Stimulated activated CD8-positive, alpha-beta memory T cell treated with anti-CD3 and anti-CD28 coated beads, Interleukin-7, amount 100 ng/mL, for 24 hours (primary cell): ENCODE data around the gene PRKN.
"Not testable (repeated sequence)": the region's sequence is repeated elsewhere in the genome, so short reads cannot be mapped to it uniquely, and the experiment has no call there.

Experiments
- DNase-seq: peaks from one replicate; pipeline ENCODE4 v3.0.0-alpha.2; 2020; ENCODE audit warnings: low read depth

Gene PRKN

DNA sequence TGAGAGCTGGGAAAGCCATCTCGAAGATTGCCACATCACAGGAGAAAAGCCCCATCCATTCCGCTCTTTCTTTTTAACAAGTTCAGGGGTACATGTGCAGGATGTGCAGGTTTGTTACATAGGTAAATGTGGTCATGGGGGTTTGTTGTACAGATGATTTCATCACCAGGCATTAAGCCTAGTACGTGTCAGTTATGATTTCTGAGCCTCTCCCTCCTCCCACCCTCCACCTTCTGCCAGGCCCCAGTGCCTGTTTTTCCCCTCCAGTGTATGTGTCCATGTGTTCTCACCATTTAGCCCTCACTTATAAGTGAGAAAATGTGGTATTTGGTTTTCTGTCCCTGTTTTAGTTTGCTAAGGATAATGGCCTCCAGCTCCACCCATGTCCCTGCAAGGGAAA lies 887.2 kb downstream of the PRKN start:
- DNase-seq = no peak

DNA sequence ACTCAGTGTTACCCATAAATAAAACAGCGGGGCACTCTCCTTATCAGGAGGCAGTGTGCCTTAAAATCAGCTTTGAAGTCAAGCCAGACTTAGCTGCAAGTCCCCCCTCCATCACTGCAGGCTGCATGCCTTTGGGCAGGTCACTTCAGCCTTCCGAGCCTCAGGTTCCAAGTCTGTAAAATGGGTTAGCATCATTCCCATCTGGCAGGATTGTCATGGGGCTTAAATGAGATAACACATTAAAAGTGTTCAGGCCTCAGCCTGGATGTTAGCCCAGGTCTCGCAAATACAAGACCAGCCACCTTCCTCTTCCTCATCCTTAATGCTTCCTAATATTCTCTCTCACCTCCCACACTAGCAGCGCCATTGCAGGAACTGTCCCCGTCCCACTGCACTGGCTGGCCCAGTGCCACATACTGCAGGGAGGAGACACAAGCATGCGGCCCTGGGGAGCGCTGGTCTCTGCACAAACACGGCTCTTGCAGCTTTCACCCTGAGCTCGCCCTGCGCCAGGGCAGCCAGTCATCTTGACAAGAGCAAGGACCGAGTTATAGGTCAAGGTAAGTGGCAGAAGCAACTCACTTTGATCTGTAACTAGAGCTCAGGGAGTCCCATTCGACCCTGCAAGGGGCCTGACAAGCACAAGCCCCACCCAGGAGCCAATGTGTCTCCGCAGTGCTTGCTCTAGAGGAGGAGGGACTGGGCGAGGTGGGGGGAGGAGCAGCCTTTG lies 889.1 kb downstream of the PRKN start:
- no peak for DNase-seq

DNA sequence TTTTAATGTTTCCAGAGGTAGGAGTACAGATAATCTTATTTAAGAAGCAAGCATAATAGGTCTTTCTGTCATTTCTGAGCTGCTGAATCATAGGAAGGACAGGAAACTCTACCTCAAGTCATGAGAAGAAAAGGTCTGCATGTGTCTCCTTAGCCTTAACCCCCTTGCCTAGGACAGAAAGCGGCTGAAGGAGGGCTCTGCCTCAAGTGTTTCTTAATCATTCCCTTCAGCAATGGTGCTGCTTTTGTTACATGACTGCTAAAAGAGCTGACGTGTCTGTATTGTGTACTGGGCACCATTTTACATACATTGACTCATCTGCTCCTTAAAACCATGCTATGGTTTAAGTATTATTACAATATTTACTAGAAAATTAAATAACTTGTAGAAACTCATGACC lies 889.7 kb downstream of the PRKN start:
- DNase-seq = no peak

DNA sequence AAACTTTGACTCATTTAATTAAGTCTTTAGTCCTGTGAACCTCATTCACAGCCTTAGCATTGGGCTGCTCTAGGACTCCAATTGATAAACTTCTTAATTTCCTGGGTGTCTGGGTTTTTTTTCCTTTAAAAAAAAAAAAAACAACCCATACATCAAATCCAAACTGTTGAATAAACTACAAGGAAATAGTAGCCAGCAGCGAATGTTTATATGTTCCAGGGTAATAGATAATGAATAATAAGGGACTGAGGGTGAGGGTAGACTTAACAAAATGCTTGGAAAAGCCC lies 890.2 kb downstream of the PRKN start:
- DNase-seq = no peak

DNA sequence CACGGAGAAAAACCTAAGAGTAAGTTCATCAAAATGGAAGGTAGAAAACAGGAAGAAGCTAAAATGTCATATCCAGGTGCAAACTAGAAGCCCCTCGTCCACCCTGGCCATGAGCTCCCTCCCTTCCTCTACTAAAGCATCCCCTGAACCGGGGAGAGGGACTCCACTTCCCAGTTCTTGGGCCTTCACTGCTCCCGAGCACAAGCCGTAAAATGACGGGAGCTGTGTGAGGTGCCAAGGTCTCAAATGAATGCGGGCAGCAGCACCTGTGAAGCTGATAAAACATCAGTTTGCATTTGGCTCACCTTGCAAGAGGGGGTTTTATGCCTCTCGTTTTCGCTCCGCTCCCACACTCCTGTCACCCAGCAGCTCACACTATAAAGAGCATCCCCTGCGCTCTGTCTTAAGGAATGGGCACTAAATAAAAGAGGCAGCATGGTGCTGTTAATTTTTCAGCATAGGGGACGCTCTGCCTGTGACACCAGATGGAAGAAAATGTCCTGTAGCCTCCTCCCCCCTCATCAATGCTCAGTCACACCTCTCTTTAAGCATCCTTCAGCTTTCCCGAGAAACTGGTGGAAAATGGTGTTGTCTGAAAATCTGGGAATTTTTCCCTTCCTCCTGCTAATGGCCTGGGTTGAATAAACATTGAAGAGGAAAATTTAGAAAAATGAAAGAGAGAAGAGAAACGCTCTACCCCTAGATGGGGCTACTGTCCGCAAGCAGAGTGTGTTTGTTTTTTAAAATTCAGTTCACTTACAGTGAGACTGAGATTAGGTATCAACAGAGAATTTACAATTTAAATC lies 890.7 kb downstream of the PRKN start:
- DNase-seq = no peak

DNA sequence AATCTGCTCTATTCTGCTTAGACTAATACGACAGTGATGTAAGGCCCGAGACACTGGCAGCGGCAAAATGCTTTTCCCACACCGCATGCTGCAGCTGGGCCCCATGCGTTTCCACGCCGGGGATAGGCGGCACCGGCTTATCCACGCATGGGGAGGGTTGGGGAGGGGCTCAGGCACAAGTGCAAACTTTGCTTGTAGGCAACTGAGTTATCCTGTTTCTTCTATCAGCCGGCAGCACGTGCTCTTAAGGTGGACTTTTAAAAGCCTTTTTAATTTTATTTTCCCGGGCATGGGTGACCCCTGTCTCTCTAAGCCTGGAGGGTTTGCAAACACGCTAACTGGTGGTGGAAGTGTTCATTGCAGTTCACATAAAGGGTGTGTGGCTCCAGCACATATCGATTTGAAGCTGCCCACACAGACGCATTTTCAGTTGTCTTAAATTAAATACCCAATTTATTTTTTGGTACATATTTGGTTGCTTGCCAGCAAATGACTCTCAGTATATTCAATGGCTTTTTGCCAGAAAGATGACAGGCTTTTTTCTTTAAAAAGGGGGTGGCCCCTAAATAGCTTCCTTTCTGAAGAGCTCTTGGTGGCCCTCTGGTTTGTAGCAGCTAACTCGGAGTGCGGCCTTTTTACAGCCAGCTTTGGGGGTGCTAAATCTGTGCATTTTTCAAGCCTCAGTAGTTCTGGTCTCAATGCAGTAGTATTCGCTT lies 891.9 kb downstream of the PRKN start:
- no peak for DNase-seq

DNA sequence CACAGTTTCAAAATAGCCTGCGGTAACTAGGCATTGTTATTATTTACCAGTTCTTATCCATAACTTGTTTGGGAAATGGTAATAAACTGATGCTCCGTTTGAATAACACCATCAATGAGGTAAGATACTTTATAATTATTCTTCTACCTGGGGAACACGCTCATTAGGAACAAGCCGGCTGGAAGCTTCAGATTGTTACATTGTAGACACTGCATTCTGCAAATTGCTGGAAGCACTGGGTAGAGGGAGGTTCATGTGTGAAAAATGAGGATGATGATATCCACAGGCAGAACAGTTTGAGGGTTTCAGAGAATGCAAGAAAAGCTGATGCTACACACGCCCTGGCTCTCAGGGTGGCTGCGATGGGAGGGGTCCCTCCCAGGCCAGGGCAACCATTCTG lies 893.1 kb downstream of the PRKN start:
- no peak for DNase-seq

DNA sequence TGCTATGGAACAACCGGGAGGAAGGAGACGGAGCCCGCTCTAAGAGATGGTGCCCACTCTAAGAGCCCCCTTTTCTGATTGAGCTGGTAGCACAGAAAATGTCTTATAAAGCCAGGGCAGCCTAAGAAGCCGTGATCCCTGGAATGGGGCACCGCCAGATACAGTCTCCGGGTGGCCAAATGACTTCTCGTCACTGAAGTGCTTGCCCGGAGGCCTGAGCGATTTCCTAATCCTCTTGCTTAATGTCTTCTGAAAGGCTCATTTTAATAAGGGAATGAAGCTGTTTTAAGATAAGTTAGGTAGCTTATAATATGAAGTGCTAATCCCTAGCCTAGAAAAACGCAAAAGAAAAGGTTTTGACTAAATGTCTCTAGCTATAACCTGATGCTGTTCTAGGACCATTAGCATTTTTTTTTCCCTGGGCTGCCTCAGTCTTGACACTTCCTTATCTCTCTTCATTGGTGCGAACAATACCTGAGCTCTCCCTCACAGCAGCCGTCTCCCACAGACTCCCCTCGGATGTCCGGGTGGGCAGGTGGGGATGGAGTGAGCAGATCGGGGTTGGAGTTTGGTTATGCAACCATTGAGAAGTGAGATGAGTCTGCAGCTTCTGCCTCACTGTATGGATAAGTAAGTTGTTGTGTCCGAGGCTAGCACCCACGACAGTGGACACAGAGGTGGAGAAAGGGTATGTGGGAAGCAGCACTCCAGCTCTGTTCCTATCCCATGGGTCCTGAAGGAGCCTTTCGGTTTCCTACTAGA lies 894.3 kb downstream of the PRKN start:
- DNase-seq = no peak

DNA sequence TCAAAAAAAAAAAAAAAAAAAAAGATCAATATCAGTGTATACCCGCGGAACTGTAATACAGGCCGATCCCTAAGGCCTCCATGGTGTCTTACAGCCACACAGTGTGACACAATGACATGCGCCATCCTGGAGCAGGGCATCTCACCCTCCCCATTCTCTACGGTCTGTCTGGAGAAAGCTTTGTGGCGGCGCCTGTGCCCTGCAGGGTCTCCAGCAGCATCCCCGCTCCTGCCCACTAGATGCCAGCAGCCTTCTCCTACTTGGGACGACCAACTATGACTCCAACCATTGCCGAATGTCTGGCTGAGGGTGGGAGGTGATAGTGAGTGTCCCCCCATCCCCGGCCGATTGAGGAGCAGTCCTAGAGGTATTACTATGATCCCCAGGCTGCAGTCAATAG lies 894.9 kb downstream of the PRKN start:
- no peak for DNase-seq

DNA sequence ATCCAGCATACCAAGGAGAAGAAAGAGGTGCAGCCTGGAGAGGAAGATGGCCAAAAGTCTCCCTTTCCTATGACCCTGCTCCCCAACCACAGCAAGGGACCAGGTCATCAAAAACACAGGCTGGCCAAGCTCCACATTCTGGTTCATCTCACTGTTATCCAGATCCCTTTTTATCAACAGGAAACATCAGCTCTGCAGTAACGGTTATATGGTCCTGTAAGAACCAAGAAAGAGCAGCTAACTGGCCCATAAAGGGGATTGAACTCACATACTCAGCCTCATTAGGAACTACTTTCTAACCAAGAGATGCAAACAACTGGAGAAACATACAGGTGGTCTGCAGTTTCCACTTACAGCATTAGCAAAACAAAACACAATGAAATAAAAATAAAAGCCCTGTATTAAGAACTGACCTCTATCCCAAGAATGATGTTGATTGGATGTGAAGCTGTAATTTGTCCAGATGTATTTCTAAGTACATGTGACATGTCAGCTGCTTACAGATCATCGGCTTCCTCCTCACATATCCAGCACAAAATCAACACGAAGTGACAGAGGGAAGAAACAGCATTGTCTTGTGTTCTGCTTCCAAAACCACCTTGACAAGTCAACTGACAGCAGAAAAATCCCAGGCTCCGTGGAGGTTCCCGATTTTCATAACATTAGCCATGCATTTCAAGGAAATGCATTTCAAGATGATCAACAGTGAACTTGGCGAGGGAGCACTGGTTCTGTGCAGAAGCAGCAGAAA lies 896.5 kb downstream of the PRKN start:
- DNase-seq = no peak

DNA sequence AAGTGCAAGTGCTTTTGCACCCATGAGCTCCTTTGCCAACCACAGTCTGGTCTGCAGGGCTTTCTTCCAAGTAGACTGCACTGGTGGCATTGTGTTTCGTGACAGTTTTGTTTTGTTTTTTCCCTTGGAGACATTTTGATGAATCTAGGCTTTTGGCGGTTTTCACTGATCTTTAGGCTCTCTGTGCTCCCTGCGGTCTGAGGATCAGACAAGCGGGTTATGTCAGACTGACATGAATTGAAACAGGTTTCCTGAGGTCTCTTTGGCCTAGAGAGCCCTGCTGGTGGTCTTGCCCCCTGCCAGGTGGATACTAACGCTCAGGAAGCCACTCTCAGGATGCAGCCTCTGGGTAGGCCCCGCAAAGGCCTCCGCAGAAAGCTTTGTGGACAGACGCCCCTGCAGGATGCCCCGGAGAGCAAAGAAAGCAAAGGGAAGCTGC lies 898.3 kb downstream of the PRKN start:
- DNase-seq = no peak

DNA sequence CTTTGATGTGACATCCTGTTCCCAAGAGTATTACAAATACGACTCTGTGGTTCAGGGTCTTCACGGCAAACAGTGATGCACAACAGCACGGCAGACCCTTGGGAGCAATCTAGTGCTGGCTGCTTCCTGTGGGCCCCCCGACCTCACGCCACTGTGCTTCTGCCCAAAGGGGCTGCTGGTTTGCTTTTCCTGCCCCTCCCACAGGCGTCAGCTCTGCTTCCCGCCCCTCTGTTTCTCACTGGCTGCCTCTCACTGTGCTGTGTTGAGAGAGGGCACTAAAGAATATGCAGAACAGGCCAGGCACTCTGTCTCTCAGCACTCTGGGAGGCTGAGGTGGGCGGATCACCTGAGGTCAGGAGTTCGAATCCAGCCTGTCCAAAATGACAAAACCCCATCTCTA lies 899.2 kb downstream of the PRKN start:
- DNase-seq = no peak

DNA sequence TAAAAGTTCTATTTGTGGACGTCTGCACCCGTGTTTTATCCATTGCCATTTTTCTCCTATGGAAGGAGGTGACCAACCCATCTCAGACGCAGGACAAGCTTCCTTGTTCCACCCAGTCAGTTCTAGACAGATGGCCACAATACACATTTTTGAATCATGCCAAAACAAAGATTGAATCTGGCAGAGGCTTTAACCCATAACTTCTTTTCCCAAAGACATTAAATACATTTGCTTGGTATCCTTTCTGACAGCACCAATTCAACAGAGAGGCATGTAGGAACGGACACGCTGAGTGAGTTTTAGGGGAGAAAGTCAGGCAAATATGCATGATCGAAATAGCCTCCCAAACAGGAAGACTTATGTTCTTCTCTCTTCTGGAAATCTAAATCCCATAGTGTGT lies 901.1 kb downstream of the PRKN start:
- DNase-seq = no peak

DNA sequence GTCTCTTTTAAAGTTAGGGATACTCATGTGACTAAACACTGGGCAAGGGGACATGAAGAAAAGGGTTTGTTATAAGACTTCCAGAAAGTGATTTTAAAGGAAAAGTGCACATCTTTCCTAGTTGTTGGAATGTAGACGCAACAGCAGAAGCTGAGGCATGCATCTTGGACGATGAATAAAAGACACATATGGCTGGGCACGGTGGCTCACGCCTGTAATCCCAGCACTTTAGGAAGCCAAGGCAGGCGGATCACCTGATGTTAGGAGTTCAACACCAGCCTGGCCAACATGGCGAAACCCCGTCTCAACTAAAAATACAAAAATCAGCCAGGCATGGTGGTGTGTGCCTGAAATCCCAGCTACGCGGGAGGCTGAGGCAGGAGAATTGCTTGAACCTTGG lies 905.4 kb downstream of the PRKN start:
- DNase-seq = not testable (repeated sequence)

DNA sequence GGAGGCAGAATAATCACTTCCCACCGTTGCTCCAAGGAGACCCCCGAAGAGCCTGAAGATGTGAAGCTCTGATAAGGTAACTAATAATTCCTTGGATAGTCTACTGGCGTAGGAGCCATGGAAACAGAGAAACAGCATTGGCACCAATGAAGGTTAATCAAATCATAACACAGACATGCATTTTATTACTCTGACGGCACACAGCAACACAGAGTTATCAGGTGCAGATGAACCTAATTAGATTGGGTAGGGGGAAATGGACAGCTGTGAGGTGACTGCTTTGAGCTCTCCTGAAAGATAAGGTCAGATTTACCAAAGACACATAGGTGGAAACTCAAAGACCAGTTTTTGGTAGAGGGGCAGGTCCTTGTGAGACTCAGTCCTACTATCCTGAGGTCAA lies 909.7 kb downstream of the PRKN start:
- DNase-seq = no peak

DNA sequence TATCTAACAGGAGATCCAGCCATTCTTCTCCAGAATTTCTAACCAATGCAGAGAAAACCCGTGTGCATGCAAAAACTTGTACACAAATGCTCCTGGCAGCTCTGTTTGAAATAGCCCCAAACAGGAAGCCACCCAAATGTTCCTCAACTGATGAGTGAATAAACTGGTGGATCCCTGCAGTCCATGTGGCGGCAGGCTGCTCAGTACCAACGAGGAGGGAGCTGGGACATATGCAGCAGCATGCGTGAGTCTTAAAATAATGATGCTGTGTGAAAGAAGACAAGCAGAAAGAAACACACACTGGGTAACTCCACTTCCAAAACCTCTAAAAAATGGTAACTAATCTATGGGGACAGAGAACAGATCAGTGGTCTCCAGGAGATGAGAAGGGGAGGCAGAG lies 911.6 kb downstream of the PRKN start:
- no peak for DNase-seq

DNA sequence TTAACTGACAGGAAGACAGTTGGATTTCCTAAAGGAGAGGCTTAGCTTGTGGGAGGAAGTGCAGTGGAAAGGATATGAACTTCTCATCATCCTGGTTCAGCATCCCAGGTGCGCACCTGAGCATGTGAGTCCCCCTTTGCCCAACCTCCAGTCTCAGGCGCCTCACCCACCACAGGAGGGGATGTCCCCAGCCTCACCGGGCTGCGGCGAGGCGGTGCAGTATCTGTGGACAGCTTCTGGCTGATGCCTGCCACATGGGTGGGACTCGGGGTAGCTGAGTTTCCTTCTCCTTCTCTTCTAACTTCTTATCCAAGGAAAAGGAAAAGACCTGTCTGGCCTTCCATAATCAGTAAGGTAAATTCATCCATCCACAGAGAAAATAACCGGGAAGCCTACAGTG lies 914.4 kb downstream of the PRKN start:
- no peak for DNase-seq

DNA sequence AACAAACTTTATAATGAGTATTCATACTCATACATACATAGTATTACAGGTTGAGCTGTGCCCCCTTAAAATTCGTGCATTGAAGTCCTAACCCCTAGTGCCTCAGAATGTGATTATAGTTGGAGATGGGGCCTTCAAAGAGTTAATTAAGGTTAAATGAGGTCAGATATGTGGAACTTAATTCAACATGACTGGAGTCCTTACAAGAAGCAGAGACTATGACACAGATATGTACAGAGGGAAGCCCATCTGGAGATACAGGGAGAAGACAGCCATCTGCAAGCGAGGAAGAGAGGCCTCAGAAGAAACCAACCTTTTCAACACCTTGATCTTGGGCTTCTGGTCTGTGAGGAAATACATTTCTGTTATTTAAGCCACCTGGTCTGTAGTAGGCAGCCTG lies 917.6 kb downstream of the PRKN start:
- no peak for DNase-seq

DNA sequence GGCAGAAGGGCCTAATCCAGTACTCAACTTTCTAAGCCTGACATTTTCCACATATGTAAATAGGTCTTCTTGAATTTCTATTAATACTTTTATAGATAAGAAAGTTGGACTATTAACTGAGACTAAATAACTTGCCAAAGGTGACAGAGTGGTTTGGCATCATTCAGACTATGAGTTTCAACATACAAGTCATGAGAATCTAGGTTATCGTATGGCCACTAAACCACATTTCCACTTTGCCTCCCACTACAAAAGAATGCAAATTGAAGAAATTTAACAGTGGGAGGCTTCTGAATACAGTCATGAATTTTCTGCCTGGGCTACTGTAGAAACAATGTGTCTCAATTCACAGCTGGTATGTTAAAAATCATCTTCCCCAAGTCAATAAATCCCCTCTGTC lies 922.7 kb downstream of the PRKN start:
- no peak for DNase-seq

DNA sequence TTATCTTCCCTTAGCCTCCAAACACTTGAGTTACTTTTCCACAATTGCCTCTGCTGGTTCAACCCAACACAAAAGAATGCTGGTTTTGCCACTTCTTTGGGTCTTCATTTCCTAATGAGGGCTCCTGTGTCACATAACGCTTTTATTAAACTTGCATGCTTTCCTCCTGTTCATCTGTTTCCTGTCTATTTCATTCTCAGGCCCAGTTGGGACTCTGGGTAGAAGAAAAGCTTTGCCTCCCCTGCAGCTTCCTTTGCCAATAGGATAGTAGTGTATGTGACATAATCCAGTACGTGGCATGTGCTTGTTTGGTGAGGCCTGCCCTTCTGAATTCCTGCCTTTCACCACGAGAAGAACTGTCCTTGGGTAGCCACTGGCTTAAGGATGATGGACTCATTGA lies 924.4 kb downstream of the PRKN start:
- DNase-seq = no peak

DNA sequence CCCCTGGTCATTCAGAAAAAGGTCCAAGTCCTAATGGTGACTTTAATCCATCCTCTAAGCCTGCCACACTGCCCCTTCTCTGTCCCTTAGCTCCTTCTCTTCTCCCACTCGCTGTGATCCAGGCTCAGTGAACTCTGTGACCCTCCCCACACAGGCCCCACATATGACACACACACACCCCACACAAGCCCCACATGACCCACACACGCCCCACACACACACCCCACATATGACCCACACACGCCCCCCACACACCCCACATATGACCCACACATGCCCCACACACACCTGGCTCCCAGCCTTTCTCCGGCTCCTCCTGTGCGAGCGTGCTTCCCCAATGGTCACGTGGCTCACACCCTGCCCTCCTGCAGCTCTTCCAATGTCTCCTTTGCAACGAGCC lies 925.3 kb downstream of the PRKN start:
- no peak for DNase-seq

DNA sequence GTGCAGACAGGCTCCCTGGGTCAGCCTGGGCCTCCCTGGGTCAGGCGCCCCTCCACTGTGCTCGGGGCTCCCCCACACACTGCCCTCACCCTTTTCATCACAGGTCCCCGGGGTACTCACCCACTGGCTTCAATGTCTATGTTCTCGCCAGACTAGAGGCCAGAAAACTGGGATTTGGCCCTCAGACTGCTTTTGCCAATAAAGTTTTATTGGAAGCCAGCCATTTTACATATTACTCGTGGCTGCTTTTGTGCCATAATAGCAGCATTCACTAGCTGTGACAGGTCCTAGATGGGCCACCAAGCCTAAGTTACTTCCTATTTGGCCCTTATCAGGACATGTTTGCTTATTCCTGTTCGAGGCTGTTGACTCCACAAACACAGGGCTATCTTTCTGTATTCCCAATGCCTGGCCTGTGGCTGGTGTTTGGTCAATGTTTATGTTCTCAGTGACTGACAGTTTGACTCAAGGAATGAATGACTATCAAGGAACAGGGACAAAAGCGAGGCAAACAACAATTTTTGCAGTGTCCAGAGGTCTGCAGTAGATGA lies 928.6 kb downstream of the PRKN start:
- DNase-seq = no peak
